Epithelial cell of esophagus (primary cell): ENCODE results near the gene MTX1.
"Not testable (repeated sequence)": the region's sequence is repeated elsewhere in the genome, so short reads cannot be mapped to it uniquely, and the experiment has no call there.

Experiments
- DNase-seq: peaks from one replicate; pipeline ENCODE4 v3.0.0; 2010; ENCODE audit warnings: low read depth
- H3K4me3 ChIP-seq: 2 replicates; pipeline ENCODE4 v1.5.1; 2011; ENCODE audit warnings: mild to moderate bottlenecking, low read length, control low read depth
- TF ChIP-seq, protein P1 (sequence below): IDR thresholded peaks from 2 replicates; pipeline ENCODE4 v1.5.1; 2011; ENCODE audit warnings: low read depth, mild to moderate bottlenecking, low read length, control low read depth, inconsistent platforms; ENCODE audit not compliant: insufficient read depth; ENCODE audit errors: missing control alignments

MTX1 gene

DNA sequence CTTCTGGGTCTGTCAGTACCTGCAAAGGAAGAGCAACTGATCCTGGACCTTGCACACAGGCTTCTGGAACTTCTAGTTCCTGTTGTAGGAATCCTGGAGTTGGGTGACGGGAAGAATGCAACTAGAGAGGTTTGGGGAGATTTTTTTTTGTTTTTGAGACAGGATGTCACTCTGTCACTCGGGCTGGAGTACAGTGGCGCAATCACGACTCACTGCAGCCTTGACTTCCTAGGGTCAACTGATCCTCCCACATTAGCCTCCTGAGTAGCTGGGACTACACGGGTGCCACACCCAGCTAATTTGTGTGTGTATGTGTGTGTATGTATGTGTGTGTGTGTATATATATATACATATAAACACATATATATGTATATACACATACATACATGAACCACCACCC, 28.0 kb downstream of the MTX1 start:
- TF ChIP-seq, protein P1, sequence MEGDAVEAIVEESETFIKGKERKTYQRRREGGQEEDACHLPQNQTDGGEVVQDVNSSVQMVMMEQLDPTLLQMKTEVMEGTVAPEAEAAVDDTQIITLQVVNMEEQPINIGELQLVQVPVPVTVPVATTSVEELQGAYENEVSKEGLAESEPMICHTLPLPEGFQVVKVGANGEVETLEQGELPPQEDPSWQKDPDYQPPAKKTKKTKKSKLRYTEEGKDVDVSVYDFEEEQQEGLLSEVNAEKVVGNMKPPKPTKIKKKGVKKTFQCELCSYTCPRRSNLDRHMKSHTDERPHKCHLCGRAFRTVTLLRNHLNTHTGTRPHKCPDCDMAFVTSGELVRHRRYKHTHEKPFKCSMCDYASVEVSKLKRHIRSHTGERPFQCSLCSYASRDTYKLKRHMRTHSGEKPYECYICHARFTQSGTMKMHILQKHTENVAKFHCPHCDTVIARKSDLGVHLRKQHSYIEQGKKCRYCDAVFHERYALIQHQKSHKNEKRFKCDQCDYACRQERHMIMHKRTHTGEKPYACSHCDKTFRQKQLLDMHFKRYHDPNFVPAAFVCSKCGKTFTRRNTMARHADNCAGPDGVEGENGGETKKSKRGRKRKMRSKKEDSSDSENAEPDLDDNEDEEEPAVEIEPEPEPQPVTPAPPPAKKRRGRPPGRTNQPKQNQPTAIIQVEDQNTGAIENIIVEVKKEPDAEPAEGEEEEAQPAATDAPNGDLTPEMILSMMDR, result no peak
- no peak overlapping the region for H3K4me3 ChIP-seq
- DNase-seq, result no peak

DNA sequence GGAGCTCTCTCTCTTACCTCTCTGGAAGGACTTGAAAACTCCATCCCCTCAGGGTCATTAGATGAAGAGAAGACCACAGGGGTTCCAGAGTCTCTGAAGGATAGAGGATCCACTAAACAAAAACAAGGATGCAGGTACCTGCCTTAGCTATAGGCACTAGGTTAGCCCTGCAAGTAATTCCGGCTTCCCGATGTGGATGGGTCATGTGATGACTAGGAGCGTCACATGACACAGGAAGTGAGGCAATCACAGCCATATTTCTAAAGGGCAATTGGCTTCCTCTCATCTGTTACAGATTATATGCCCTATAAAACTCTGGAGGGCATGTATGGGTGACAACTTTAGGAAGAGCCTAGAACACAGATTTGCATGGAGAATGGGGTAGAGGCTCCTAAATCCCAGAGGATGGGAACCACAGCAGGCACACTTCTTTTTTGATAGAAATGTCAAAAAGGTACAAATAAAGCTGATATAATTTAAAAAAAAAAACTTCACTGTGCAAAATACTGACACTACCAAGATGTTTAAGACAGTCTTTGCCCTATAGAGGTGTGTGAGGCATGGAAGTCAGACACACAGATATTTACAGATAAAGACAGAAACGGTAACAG, 32.7 kb downstream of the MTX1 start:
- TF ChIP-seq, protein P1, result no peak
- DNase-seq, result peak; percentile 84
- peak overlapping the region; percentile 51 for H3K4me3 ChIP-seq

- DNase-seq, result no peak
- H3K4me3 ChIP-seq, result no peak overlapping the region
- TF ChIP-seq, protein P1, result no peak
Measured at GRCh38 chr1:155241841-155242264, 33.4 kb downstream of the MTX1 start.

DNA sequence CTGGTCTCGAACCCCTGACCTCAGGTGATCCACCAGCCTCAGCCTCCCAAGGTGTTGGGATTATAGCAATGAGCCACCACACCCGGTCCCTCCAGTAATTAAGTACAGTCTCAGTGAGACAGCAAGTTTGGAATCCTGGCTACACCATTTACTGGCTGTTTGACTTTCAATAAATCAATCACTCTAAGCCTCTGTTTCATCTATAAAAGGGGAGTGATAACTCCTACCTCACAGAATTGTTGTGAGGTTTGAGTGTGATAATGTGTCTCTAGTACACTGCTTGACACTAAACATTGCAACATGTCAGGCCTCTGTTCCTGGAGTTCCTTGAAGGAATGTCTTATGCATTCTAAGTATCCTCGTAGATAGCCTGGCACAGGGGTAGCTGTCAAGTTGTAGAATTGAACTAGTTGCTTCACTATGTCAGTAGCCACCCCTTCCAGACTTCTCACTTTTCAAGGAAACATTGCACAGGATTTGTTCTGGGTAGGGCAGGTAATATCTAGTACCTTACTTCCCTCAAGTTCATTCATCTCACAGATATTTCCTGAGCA, 34.4 kb downstream of the MTX1 start:
- TF ChIP-seq, protein P1, result no peak
- no peak overlapping the region for H3K4me3 ChIP-seq
- DNase-seq, result no peak

GRCh38 chr1:155244368-155245162, 36.1 kb downstream of the MTX1 start:
- DNase-seq, result peak; percentile 98
- TF ChIP-seq, protein P1, result no peak
- peak overlapping the region; percentile 89 for H3K4me3 ChIP-seq

DNA sequence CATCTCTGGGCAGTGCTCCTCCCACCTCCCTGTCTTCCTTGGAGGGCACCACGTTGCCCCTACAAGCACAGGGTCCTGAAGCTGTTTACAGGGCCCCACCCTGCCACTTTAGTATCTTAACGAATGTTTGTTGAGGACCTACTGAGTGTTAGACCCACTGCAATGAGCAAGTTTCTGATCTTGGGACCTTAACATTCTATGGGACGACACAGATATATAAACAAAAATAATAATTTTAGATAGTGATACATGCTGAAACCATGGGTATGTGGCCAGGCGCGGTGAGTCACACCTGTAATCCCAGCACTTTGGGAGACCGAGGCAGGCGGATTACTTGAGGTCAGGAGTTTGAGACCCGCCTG, 36.6 kb downstream of the MTX1 start:
- DNase-seq, result no peak
- peak overlapping the region; percentile 89 for H3K4me3 ChIP-seq
- TF ChIP-seq, protein P1, result no peak

- not testable (repeated sequence) for H3K4me3 ChIP-seq, DNase-seq
Measured at GRCh38 chr1:155246796-155247195, 38.3 kb downstream of the MTX1 start.
